Subcutaneous adipose tissue (tissue), 4 donors: ENCODE data around the gene RTL1. TPM values are rescaled to one million over a fixed set of nuclear protein-coding genes. Genes with fewer than 3 reads are reported as not detected.

Experiments
- total RNA-seq, 4 donors: library from RNA; depleted of rRNA; stranded (reverse); fragments of >200 nt; gene quantifications; one replicate each; pipeline ENCODE4 v1.1.0, GENCODE V29; 2016
- TF ChIP-seq, protein P1 (sequence below): fragments of 450-650 bp; IDR thresholded peaks from one replicate; pipeline ENCODE4 v1.5.1; 2016; ENCODE audit warnings: low read depth, mild to moderate bottlenecking, control low read depth, antibody characterized with exemption, moderate library complexity

Gene RTL1
- total RNA-seq, 4 donors from 2014 or later, result not detected

DNA sequence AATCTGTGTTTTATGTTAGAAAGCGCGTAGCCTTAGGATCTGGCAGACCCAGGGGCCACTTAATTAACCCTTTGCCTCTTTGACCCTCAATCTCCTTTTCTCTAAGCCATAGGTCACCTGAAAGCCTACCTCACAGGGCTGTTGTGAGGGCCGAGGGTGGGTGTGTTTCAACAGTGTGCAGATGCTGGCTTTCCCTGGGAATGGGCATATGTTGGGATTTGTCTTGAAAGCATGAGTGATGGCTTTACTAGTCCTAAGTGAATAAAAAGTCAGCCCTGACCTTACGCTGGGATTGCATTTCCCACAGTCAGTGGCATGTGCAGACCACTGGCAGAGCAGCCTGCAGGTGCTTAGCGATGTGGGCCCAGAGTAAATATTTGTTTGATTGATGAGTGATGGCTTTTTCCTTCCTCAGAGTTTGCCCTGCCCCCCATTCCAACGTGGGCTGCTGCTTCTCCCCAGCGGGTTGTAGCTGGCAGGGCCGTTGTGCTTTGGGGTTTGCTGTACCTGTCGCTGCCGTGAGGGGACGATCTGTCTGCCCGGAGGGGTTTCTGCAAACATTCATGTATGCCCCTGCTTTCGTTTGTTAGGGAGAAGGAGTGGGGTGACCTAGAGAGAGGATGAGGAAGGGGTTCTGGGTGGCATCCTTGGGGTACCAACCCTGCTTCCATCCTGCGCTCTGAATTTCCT, 46.1 kb downstream of the RTL1 start:
- TF ChIP-seq, protein P1, sequence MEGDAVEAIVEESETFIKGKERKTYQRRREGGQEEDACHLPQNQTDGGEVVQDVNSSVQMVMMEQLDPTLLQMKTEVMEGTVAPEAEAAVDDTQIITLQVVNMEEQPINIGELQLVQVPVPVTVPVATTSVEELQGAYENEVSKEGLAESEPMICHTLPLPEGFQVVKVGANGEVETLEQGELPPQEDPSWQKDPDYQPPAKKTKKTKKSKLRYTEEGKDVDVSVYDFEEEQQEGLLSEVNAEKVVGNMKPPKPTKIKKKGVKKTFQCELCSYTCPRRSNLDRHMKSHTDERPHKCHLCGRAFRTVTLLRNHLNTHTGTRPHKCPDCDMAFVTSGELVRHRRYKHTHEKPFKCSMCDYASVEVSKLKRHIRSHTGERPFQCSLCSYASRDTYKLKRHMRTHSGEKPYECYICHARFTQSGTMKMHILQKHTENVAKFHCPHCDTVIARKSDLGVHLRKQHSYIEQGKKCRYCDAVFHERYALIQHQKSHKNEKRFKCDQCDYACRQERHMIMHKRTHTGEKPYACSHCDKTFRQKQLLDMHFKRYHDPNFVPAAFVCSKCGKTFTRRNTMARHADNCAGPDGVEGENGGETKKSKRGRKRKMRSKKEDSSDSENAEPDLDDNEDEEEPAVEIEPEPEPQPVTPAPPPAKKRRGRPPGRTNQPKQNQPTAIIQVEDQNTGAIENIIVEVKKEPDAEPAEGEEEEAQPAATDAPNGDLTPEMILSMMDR, result no peak

DNA sequence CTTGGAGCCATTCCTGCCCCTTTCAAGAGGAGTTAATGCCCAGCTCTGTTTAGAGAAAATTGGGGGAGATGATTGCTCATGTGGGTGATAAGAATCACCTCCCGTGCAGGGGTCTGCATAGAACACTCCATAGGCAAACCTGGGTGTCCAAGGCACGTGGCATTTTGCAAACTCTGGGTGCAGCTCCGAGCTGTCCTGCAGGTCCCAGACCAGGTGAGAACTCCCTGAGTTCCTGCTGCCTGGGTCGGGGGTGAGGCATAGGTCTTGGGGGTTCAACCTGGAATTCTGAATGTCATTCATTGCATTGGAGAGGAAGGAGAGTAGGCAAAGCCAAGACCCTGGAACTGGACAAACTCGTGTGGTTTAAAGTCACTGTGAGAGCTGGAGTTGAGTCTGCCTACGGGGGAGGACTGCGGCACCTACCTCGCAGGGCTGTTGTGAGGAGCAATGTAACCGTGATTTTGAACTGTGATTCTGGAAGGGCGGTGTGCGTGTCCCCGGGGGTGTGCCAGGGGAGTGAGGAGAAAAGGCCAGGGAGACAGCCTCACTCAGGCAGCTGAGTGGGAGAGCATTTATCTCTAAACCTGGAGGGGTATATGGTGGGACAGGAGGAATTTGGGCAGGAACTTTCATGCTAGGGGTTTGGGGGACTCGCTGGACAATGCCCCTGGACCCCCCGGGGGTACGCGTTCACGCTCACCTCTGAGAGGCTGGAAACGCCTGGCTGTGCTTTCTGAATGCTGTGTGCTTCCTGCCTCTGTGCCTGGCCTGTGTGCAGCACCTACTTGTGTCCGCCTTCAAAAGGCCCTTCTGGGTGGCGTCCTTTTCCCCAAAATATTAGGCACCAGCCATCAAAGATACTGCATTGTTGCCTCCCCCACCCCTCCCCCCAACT, 47.2 kb downstream of the RTL1 start:
- TF ChIP-seq, protein P1, result no peak

DNA sequence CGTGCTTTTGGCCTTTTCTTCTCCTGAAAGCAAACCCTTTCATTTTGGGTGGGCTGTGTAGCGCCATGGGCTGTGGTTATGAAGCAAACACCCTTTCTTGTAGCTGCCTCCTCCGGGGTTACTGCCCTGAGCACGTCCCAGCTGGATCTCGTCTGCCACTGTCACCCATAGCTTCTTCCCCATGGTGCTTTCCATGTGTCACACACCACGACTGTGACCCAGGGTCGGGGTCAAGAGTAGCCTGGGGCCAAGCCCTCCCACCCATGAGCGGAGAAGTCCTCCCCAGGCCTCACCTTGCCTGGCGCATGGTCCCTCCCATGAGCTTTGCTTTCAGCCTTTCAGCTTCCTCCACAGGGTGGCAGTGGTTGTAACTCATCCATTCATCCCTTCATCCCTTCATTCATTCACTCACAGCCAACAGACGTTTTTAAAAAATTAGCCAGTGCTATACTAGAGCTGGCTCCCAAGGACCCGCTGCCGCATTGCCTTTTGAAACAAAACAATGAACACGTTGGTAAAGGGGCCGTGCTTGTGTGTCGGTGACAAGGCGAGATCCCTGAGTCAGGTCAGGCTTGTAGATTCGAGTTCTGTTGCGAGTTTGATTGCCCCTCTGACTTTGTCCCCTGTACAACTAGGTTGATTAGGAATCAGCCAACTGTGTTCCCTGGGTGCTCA, 48.1 kb downstream of the RTL1 start:
- TF ChIP-seq, protein P1, result no peak

DNA sequence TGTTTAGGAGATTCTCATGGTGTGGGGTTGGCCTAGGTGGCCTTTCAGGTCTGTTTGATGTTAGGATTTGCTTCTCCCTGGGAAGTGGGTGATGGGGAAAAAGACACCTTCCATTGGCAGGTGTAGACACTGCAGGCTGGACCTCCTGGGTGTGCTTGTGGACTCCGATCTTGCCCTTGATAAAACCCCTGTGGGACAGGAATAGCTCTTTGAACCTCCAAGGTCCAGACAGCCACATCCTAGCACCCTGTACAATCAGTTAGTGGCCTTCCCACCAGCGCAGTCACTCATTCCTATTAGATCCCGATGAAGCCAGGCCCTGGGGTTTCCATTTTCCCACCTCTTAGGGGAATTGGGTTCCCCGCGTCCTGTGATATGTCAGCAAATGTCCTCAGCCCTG, 49.1 kb downstream of the RTL1 start:
- TF ChIP-seq, protein P1, result no peak

DNA sequence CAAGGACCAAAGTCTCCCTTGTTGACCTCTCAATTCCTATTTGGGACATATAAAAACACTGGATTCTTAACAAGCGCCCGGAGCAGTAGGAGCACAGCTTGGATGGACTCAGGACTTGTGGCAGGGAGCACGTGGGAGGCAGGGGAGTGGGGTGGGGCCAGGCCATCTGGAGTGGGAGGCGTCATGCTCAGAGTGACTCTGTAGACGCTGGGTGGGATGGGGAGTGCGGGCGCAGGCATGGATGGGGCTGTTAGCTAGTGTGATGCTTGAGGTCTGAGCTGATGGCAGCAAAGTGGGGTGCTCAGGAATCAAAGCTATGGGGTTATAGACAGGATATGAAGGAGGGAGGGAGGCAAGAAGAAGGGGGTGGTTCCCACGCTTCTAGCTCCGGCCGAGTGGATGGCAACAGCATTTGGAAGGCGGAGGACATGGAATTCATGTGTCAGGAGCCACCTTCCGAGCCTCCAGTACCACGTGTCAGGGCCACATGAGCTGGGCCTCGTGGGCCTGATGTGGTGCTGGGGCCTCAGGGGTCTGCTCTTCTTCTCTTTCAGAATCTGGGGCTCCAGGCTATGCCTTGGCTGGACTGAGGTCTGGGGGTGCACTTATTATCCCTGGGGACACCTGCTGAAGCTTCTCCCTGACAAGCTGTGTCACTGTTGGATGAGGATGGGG, 51.4 kb downstream of the RTL1 start:
- TF ChIP-seq, protein P1, result no peak

DNA sequence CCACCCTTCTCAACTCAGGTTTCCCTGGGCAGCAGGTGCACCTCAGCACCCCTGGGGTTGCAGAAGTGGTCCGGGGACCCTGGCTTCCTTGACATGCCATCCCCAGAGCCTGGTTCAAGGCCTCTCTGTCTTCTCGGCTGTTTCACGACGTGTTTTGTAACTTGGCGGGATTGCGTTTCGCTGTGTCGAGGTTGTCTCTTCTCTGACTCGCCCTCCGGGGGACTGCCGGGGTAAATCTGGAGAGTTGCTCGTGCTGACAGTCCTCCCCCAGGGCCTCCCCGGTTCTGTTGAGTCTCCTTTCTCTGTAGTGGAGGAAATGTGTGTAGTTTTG, 52.0 kb downstream of the RTL1 start:
- TF ChIP-seq, protein P1, result no peak
